Epithelial cell of proximal tubule (primary cell): Measurements from ENCODE around the gene UBE2M. TPM values are rescaled to one million over a fixed set of nuclear protein-coding genes. Genes with fewer than 3 reads are reported as not detected.
A peak's percentile ranks its signal among the peaks of the same experiment; 100 is the strongest.

ENCODE experiments used
- DNase-seq: peaks from one replicate; pipeline ENCODE4 v3.0.0-alpha.2; 2011; ENCODE audit warnings: low read depth
- H3K4me3 ChIP-seq: 2 replicates; pipeline ENCODE4 v1.5.1; 2011; ENCODE audit warnings: low read depth, mild to moderate bottlenecking, low read length
- CTCF ChIP-seq: conservative IDR thresholded peaks from 2 replicates; pipeline ENCODE4 v1.5.1; 2012; ENCODE audit warnings: low read depth, mild to moderate bottlenecking, low read length
- total RNA-seq: library from RNA; depleted of rRNA; stranded (reverse); fragments of >200 nt; gene quantifications from 2 replicates; pipeline ENCODE4 v1.2.3, GENCODE V29; 2015

UBE2M gene
- total RNA-seq, 1 donor from 2014 or later: 37.4 TPM

- no peak overlapping the region for H3K4me3 ChIP-seq
- no peak for DNase-seq
- no peak for TF ChIP-seq CTCF
These were observed 42.1 kb downstream of the UBE2M start for GRCh38 chr19:58516246-58516836.

- no peak for DNase-seq
- H3K4me3 ChIP-seq: no peak overlapping the region
- no peak for TF ChIP-seq CTCF
These were observed 43.2 kb downstream of the UBE2M start for GRCh38 chr19:58515259-58515658.

- TF ChIP-seq CTCF: no peak
- H3K4me3 ChIP-seq: peak overlapping the region; percentile 66
- DNase-seq: no peak
These were observed 43.8 kb downstream of the UBE2M start for GRCh38 chr19:58514564-58515022.

GRCh38 chr19:58513694-58514563, 44.5 kb downstream of the UBE2M start:
- peak; percentile 6 for DNase-seq
- H3K4me3 ChIP-seq: peak overlapping the region; percentile 66
- TF ChIP-seq CTCF: peak; percentile 83

GRCh38 chr19:58513213-58513693, 45.2 kb downstream of the UBE2M start:
- no peak for TF ChIP-seq CTCF
- no peak for DNase-seq
- peak overlapping the region; percentile 66 for H3K4me3 ChIP-seq

GRCh38 chr19:58511353-58512208, 46.8 kb downstream of the UBE2M start, which contains the start of gene SLC27A5:
Gene SLC27A5 (minus strand): TSS chr19:58511992. CDS start chr19:58511955, 37 bp downstream.
- no peak for DNase-seq
- no peak within 1 kb of the TSS for H3K4me3 ChIP-seq
- TF ChIP-seq CTCF: no peak
